IPS-15b (cell line): ENCODE measurements around the gene ENPP3.

Experiments
- H3K27me3 ChIP-seq: one replicate; pipeline ENCODE4 v1.6.1; 2013; ENCODE audit warnings: low read length; ENCODE audit not compliant: control insufficient read depth, insufficient read depth
- H3K36me3 ChIP-seq: one replicate; pipeline ENCODE4 v1.6.1; 2013; ENCODE audit warnings: low read length; ENCODE audit not compliant: control insufficient read depth, insufficient read depth
- H3K4me1 ChIP-seq: one replicate; pipeline ENCODE4 v1.6.1; 2013; ENCODE audit warnings: mild to moderate bottlenecking, low read length; ENCODE audit not compliant: control insufficient read depth, insufficient read depth
- H3K4me3 ChIP-seq: one replicate; pipeline ENCODE4 v1.5.1; 2013; ENCODE audit warnings: low read depth, low read length
- H3K9ac ChIP-seq: one replicate; pipeline ENCODE4 v1.6.1; 2013; ENCODE audit warnings: low read depth, mild to moderate bottlenecking, low read length
- H3K9me3 ChIP-seq: one replicate; pipeline ENCODE4 v1.6.1; 2013; ENCODE audit warnings: mild to moderate bottlenecking, low read length; ENCODE audit not compliant: control insufficient read depth, insufficient read depth

ENPP3 gene

DNA sequence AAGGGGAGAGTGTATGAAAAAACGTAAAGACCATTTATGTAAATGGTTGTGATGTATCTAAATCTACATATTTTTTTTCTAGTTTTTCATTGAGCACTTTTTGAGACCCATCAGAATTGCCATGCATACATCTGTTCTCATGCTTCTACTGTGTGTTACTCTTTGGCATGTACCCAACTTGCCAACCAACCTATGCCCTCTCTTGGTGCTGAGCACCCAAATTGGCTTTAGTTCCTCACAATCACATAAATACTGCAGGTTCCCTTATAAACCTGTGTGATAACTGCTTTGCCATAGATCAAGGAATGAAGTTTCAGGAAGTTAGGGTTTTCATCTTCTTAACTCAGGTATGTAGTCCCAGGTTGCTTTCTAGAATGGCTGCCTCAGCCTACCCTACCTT is 7.8 kb downstream of the ENPP3 start:
- H3K4me1 ChIP-seq, result no peaks in the 10 kb centered on the region
- no peaks in the 10 kb centered on the region for H3K36me3 ChIP-seq
- no peak overlapping the region for H3K9ac ChIP-seq
- H3K4me3 ChIP-seq, result no peak overlapping the region
- peaks cover 2% of the 10 kb centered on the region for H3K27me3 ChIP-seq
- no peaks in the 10 kb centered on the region for H3K9me3 ChIP-seq

DNA sequence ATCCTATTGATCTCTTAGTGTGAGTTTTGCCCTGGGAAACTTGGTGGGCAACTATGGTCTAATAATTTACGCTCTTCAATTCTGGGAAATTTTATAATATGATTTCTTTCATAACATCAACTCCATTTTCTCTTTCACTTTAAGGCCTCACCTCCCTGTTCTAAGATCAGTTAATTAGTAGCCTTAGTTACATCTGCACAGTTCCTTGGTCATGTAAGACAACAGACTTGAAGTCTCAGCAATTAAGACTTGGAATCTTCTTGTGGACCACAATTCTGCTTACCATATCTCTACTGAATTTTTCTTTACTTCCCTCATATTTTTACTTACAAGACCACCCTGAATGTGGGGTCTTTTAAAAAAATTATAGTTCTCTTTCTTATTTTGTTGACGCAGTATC is 8.7 kb downstream of the ENPP3 start:
- Histone ChIP-seq H3K9me3 (no peaks in the 10 kb centered on the region), H3K4me3 (no peak overlapping the region), H3K36me3 (no peaks in the 10 kb centered on the region), H3K27me3 (peaks cover 2% of the 10 kb centered on the region), H3K9ac (no peak overlapping the region), H3K4me1 (no peaks in the 10 kb centered on the region)

DNA sequence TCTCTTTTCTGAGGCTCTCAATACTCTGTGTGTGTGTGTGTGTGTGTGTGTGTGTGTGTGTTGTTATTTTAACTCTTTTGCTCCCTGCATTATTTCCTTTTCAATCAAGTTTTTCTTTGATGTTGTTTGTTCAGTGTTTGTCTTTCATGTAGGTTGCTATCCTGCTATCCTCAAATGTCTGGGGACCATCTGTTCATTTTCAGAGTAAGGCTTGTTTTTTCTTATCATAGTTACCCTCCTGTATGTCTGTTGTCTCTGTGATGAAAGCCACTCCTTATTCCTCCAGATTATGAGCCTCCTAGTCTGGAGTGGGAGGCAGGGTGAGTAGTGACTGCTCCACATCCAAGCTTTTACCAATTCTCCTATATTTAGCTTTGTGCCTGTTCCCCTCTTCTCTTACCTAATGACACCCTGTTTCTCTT is 9.2 kb downstream of the ENPP3 start:
- no peaks in the 10 kb centered on the region for H3K36me3 ChIP-seq

DNA sequence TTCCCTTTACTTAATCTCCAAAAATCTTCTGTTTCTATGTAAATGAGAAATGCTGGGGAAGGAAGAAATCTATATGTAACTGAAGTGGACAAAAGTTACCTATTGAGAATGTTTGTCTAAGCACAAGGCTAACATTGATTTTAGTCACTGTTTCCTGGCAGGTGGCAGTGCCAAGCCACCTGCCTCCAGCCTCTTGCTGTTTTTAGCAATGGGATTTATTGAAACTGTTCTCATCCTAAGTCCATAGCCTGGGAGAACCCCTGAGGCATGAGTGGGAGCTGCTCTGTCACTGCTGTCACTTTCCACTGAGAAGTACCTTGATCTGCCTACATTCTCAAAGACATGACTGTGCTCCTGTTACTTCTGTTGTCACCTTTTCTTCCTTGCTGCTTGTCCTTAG is 14.7 kb downstream of the ENPP3 start:
- no peak overlapping the region for H3K9ac ChIP-seq
- no peak overlapping the region for H3K4me3 ChIP-seq
- H3K9me3 ChIP-seq, result no peaks in the 10 kb centered on the region
- H3K4me1 ChIP-seq, result no peaks in the 10 kb centered on the region
- no peaks in the 10 kb centered on the region for H3K27me3 ChIP-seq
- no peaks in the 10 kb centered on the region for H3K36me3 ChIP-seq

More for the DNA sequence above, 9.2 kb downstream of the ENPP3 start:
- Histone ChIP-seq H3K4me1 (no peaks in the 10 kb centered on the region), H3K27me3 (peaks cover 2% of the 10 kb centered on the region), H3K9me3 (no peaks in the 10 kb centered on the region), H3K9ac (no peak overlapping the region), H3K4me3 (no peak overlapping the region)

DNA sequence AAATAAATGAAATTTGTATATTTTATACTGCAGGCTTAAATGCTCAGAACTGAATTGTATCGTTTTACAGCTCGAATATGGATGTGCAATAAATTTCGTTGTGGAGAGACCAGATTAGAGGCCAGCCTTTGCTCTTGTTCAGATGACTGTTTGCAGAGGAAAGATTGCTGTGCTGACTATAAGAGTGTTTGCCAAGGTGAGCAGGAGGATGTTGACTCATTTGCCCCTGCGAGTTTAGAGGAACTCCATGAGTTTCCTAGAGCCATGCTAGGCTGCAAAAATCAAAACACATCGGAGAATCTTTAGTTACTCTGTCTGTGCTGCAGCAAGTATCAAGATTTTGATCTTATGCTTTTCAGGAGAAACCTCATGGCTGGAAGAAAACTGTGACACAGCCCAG is 15.4 kb downstream of the ENPP3 start:
- H3K4me3 ChIP-seq, result no peak overlapping the region

DNA sequence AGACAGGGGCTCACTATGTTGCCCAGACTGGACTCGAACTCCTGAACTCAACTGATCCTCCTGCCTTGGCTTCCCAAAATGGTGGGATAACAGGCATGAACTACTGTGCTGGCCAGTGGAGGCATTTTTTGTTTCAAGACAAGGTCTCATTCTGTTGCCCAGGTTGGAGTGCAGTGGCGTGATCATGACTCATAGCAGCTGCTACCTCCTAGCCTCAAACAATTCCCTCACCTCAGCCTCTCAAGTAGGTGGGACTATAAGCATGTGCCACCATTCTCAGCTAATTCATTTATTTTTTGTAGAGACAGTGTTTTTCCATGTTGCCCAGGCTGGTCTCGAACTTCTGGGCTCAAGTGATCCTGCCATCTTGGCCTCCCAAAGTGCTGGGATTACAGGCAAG is 17.2 kb downstream of the ENPP3 start:
- Histone ChIP-seq H3K9ac (no peak overlapping the region), H3K36me3 (no peaks in the 10 kb centered on the region), H3K27me3 (no peaks in the 10 kb centered on the region), H3K4me1 (no peaks in the 10 kb centered on the region), H3K9me3 (no peaks in the 10 kb centered on the region), H3K4me3 (no peak overlapping the region)

More for the DNA sequence above, 15.4 kb downstream of the ENPP3 start:
- Histone ChIP-seq H3K27me3 (no peaks in the 10 kb centered on the region), H3K36me3 (no peaks in the 10 kb centered on the region), H3K4me1 (no peaks in the 10 kb centered on the region), H3K9me3 (no peaks in the 10 kb centered on the region), H3K9ac (no peak overlapping the region)

DNA sequence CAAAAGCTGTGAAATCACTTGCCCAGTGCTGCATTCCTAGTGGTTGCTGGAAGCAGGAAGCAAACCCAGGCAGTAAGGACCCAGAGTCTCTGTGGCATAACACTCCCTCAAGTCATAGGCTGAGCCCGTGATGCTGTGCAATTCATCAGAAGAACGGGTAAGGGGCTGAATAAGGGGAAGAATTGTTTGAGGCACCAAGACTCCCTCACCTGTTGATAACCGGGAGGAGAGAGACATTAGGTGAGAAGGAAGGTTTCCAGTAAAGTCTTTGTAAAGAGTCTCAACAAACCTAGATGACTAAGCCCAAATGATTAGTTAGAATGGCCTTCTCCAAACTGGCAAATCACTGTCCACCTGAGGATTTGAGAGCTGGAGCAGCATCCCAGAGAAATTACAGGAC is 18.3 kb downstream of the ENPP3 start:
- no peak overlapping the region for H3K4me3 ChIP-seq
- H3K9ac ChIP-seq, result no peak overlapping the region
- H3K9me3 ChIP-seq, result no peaks in the 10 kb centered on the region
- H3K4me1 ChIP-seq, result no peaks in the 10 kb centered on the region
- no peaks in the 10 kb centered on the region for H3K36me3 ChIP-seq
- no peaks in the 10 kb centered on the region for H3K27me3 ChIP-seq

DNA sequence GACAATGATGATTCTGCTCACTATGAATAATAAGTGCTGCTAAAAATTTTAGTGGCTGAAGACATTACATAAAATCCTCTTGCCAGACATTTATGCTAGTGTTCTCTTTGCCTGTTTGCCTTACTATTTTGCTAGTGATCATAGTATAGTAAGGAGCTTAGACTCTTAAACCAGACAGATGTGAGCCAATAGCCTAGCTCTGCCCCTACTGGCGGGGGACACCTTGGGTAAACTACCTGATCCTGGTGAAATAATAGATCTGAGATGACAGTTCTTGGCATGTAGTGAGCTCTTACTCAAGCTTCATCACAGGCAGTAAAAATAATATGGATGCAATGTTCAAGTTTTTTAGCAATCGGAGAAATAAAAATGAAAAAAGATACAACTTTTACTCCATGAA is 18.8 kb downstream of the ENPP3 start:
- Histone ChIP-seq H3K9ac (no peak overlapping the region), H3K4me1 (no peaks in the 10 kb centered on the region), H3K36me3 (no peaks in the 10 kb centered on the region)

DNA sequence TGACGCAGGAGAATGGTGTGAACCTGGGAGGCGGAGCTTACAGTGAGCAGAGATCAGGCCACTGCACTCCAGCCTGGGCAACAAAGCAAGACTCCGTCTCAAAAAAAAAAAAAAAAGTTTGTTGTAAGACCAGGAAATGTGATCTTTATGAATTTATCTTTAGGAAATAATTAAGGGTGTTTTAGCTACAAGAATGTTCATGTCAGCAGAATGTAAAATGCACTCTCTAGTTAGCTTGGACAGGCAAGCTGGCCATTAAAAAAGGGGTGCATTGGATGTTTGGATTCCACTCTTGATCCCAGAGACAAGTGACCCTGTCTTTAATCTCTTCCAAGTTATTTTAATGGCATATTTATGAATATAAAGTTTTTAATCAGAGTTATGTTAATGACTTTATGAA is 19.6 kb downstream of the ENPP3 start:
- Histone ChIP-seq H3K4me3 (no peak overlapping the region), H3K9ac (no peak overlapping the region), H3K36me3 (no peaks in the 10 kb centered on the region), H3K9me3 (no peaks in the 10 kb centered on the region), H3K27me3 (no peaks in the 10 kb centered on the region), H3K4me1 (no peaks in the 10 kb centered on the region)

More for the DNA sequence above, 18.8 kb downstream of the ENPP3 start:
- Histone ChIP-seq H3K9me3 (no peaks in the 10 kb centered on the region), H3K4me3 (no peak overlapping the region), H3K27me3 (no peaks in the 10 kb centered on the region)

DNA sequence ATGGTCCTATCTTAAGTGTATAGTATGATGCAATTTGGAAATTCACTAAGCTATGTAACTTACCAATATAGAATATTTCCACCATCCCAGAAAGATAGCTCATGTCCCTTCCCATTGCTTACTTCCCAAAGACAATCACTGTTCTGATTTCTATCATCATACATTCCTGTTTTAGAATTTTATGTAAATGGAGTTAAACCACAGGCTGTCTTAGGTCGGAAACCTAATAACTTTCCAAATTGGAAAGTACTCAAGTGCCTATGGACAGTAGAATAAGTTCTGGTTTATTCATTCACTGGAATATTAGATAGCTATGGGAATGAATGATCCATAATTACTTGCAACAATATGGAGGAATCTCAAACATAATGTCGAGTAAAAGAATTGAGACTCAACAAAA is 20.1 kb downstream of the ENPP3 start:
- no peak overlapping the region for H3K4me3 ChIP-seq
- H3K27me3 ChIP-seq, result no peaks in the 10 kb centered on the region
- H3K9me3 ChIP-seq, result no peaks in the 10 kb centered on the region
- no peaks in the 10 kb centered on the region for H3K4me1 ChIP-seq
- H3K9ac ChIP-seq, result no peak overlapping the region
- H3K36me3 ChIP-seq, result no peaks in the 10 kb centered on the region

DNA sequence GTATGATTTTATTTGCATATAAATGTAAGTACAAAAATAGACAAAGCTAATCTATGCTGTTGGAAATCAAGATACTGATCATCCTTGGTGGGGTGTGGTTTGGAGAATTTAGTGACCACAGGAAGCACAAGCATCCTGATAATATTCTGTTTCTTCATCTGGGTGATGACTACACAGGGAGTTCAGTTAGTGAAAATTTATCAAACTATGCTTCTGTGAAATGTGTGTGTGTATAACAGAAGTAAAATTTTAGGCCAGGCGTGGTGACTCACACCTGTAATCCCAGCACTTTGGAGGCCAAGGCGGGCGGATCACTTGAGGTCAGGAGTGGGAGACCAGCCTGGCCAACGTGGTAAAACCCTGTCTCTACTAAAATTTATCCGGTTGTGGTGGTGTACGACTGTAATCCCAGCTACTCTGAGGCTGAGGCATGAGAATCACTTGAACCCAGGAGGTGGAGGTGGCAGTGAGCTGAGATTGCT is 20.6 kb downstream of the ENPP3 start:
- Histone ChIP-seq H3K9ac (no peak overlapping the region), H3K27me3 (no peaks in the 10 kb centered on the region), H3K4me1 (no peaks in the 10 kb centered on the region), H3K36me3 (no peaks in the 10 kb centered on the region), H3K9me3 (no peaks in the 10 kb centered on the region), H3K4me3 (no peak overlapping the region)

DNA sequence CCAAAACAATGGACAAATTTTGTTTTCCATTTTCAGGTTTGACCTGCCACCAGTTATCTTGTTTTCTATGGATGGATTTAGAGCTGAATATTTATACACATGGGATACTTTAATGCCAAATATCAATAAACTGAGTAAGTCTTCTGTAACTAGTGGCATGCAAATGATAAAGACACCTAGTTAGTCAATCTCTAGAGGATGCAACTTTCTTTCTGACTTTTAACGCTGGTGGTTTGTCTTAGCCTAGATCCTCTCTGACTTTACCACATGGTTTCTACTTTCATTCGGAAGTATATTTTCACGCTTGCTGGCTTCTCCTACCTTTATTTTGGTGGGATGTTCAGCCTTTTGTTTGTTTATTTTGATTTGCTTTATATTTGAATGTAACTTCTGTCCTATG is 21.2 kb downstream of the ENPP3 start:
- Histone ChIP-seq H3K9ac (no peak overlapping the region), H3K4me1 (no peaks in the 10 kb centered on the region), H3K4me3 (no peak overlapping the region), H3K36me3 (no peaks in the 10 kb centered on the region), H3K27me3 (no peaks in the 10 kb centered on the region), H3K9me3 (no peaks in the 10 kb centered on the region)

DNA sequence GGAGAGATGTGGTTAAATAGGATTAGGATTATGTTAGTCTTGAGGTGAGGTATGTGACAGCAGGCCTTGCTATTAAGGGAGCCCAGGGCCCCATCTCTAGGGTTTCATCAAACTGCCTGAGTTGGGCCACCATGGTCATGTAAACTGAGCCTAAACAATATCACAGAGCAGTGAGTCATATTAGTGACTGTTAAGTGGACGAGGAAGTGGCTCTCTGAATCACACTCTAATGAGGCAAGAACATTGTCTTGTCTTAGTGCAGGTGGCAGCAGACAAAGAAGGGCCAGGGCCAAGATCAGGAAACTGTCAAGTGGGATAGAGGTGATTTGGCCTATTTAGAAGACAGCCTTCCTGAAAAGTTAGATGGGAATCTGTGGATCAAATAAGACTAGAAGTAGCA is 23.1 kb downstream of the ENPP3 start:
- no peaks in the 10 kb centered on the region for H3K4me1 ChIP-seq
- no peak overlapping the region for H3K4me3 ChIP-seq
- H3K27me3 ChIP-seq, result no peaks in the 10 kb centered on the region
- H3K9me3 ChIP-seq, result no peaks in the 10 kb centered on the region
- H3K36me3 ChIP-seq, result no peaks in the 10 kb centered on the region
- no peak overlapping the region for H3K9ac ChIP-seq
